ENCODE data around the gene ST3GAL5.

The ST3GAL5 gene

DNA sequence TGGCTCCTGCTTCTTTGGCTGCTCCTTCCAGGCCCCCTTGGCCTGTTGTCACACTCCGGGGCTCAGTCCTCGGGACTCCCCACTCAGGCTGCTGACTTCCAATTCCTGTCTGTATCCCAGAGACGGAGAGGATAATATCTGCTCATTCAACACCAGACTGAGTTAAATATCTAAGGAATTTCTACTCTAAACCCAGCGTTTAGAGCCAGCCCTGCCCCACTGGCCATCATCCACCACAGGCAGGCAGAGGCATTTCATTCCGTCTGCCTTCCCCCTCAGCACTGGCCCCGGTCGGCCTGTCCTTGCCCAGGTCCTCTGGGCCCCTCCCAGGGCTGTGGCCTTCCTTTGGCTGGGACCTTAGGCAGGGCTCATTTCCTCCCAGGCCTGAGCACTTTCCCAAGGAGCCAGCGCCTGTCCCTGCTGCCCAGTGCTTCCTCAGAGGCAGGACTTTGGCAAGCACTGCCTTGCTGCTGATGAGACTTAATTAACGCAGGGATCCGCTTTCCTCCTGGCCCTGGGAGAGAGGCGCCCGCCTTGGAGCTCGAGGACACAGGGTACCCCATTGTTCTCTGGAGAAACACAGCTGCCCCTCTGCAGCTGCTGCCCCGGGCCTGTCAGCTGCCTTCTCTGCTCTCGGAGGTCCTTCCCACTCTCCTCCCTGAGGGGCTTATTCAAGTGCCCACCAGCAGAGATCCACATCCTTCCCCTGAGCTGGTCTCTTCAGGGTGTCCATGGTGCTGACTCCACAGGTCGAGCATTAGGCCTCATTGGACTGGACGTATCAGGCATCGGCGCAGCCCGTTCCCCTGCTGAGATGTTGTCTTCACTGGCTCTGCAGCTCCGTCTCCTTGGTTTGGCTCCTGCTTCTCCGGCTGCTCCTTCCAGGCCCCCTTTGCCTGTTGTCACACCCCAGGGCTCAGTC lies 92.2 kb downstream of the ST3GAL5 start:
- DNase-seq (ENCODE audit: insufficient read length, low spot score) (no peak), FAIRE-seq (no peak)
- TF ChIP-seq PAX5 (IDR thresholded peaks at IDR 0.05; ENCODE audit: insufficient read depth, low read length, severe bottlenecking) (no peak), POLR2A (IDR thresholded peaks at IDR 0.05; ENCODE audit: low read depth, low read length) (no peak), POU2F2 (IDR thresholded peaks at IDR 0.05; ENCODE audit: low read depth, low read length) (no peak), SPI1 (IDR thresholded peaks at IDR 0.05; ENCODE audit: low read depth, low read length) (no peak), TAF1 (IDR thresholded peaks at IDR 0.05; ENCODE audit: low read depth, low read length) (no peak), POLR2AphosphoS5 (IDR thresholded peaks at IDR 0.05; ENCODE audit: low read depth, low read length) (no peak)

DNA sequence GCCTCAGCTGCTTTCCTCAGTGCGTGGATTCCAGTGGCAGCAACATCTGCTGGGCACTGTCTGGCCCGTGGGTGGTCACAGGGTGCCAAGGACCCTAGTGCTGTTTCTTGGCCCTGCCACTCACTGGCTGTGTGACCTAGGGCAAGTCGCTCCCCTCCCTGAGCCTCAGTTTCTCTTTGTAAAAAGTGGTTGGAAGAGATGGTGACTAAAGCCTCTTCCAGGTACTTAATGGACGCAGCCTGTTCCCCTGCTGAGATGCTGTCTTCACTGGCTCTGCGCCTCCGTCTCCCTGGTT lies 92.8 kb downstream of the ST3GAL5 start:
- DNase-seq (ENCODE audit: insufficient read length, low spot score) (no peak), FAIRE-seq (no peak)
- no peak for TF ChIP-seq POLR2A (IDR thresholded peaks at IDR 0.05; ENCODE audit: low read depth, low read length)
- TF ChIP-seq POU2F2 (IDR thresholded peaks at IDR 0.05; ENCODE audit: low read depth, low read length): no peak
- TF ChIP-seq PAX5 (IDR thresholded peaks at IDR 0.05; ENCODE audit: insufficient read depth, low read length, severe bottlenecking): no peak
- no peak for TF ChIP-seq POLR2AphosphoS5 (IDR thresholded peaks at IDR 0.05; ENCODE audit: low read depth, low read length)
- TF ChIP-seq TAF1 (IDR thresholded peaks at IDR 0.05; ENCODE audit: low read depth, low read length): no peak
- TF ChIP-seq SPI1 (IDR thresholded peaks at IDR 0.05; ENCODE audit: low read depth, low read length): no peak

DNA sequence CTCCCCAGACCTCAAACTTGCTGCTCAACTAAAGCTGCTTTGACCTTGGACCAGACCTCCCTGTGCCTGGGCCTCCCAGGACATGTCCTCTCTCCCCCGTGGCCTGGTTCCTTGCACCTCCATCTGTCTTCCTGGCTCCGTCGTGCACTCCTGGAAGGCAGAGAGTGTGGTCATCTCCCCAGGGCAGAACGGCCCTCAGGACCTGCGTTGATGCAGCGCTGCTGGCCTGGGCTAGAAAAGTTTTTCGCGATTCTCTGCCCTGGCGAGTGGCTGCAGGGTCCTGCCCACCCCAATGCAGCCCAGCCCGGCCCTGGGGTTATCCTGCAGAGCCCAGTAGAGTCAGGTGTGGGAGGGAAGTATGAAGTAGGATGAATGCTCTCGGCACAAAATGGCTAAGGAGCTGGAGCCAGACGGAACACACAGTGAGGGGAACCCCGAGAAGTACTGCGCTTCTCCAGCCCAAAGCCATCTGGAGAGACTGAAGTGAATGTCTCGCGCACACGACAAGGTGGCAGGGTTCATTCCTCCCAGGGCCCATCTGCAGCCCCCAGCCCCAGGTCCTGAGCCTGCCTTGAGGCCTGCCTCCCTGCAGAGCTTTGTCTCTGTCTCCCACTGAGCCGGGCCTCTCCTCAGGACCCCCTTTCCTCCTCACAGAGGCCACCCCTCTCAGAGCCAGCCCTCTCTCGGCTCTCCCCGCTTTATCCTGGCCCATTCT lies 93.3 kb downstream of the ST3GAL5 start:
- FAIRE-seq (no peak), DNase-seq (ENCODE audit: insufficient read length, low spot score) (no peak)
- TF ChIP-seq POU2F2 (IDR thresholded peaks at IDR 0.05; ENCODE audit: low read depth, low read length): no peak
- no peak for TF ChIP-seq PAX5 (IDR thresholded peaks at IDR 0.05; ENCODE audit: insufficient read depth, low read length, severe bottlenecking)
- no peak for TF ChIP-seq POLR2AphosphoS5 (IDR thresholded peaks at IDR 0.05; ENCODE audit: low read depth, low read length)
- TF ChIP-seq POLR2A (IDR thresholded peaks at IDR 0.05; ENCODE audit: low read depth, low read length): no peak
- no peak for TF ChIP-seq SPI1 (IDR thresholded peaks at IDR 0.05; ENCODE audit: low read depth, low read length)
- no peak for TF ChIP-seq TAF1 (IDR thresholded peaks at IDR 0.05; ENCODE audit: low read depth, low read length)

DNA sequence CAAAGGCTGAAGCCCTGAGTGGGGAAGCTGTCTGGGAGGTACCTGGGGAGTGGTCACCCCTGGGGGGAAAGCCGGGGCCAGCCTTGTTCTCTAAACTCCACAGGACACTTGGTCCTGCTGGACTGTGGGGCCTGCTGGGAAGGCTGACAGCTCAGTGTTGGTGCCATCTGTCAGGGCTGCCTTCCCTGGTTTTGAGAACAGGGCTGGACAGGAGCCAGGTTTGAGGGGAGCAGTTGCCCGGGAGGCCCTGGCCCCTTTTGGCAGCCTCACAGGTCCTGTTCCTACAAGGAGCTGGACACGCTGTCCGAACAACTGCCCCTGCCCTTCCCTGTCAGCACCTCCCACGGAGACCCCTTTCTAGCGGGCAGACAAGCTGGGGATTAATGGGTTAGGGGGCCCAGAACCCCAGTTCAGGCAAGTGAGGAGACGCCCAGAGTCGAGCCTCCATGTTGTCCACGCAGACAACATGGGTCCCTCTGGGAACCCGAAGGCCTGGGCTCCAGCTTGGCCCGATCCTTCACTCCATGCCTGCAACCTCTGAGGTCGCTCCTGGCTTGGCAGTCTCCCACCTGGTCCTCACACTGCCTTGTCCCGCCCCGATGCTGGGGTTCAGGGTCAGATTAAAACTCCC lies 94.2 kb downstream of the ST3GAL5 start:
- no peak for DNase-seq (ENCODE audit: insufficient read length, low spot score)
- no peak for FAIRE-seq
- TF ChIP-seq TAF1 (IDR thresholded peaks at IDR 0.05; ENCODE audit: low read depth, low read length) (no peak), SPI1 (IDR thresholded peaks at IDR 0.05; ENCODE audit: low read depth, low read length) (no peak), POU2F2 (IDR thresholded peaks at IDR 0.05; ENCODE audit: low read depth, low read length) (no peak), PAX5 (IDR thresholded peaks at IDR 0.05; ENCODE audit: insufficient read depth, low read length, severe bottlenecking) (no peak)

DNA sequence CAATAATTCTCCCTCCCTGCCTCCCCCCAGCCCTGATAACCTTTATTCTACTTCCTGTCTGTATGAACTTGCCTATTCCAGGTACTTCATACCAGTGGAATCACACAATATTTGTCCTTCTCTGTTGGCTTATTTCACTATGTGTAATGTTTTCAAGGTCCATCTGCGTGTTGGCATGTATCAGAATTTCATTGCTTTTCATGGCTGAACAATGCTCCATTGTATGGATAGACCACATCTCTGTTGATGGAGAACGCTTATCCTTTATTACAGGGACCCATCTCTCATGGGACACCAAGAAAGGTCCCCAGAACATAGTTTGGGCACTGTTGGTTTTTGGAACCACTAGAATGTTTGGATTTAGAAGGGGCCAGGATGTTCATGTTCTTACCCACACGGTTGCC lies 94.8 kb downstream of the ST3GAL5 start:
- FAIRE-seq (no peak), DNase-seq (ENCODE audit: insufficient read length, low spot score) (no peak)
- TF ChIP-seq POU2F2 (IDR thresholded peaks at IDR 0.05; ENCODE audit: low read depth, low read length) (no peak), TAF1 (IDR thresholded peaks at IDR 0.05; ENCODE audit: low read depth, low read length) (no peak), SPI1 (IDR thresholded peaks at IDR 0.05; ENCODE audit: low read depth, low read length) (no peak), PAX5 (IDR thresholded peaks at IDR 0.05; ENCODE audit: insufficient read depth, low read length, severe bottlenecking) (no peak), POLR2AphosphoS5 (IDR thresholded peaks at IDR 0.05; ENCODE audit: low read depth, low read length) (no peak), POLR2A (IDR thresholded peaks at IDR 0.05; ENCODE audit: low read depth, low read length) (no peak)

DNA sequence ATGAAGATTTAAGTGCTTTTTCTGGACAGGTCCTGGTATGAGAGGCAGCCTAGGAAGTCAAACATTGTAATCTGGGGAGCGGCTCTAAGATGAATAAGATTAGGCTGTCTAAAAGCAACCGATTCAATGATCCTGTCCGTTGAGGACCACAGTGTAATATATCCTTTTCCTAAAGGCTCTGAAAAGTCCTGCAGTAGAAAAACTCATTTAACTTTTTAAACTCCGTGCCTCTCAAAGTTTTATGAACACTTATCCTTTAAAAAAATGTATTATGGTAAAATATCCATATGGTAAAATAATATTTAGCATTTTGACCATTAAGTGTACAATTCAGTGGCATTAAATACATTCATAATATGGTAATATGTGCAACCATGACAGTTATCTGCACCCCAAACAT lies 95.2 kb downstream of the ST3GAL5 start:
- no peak for TF ChIP-seq PAX5 (IDR thresholded peaks at IDR 0.05; ENCODE audit: insufficient read depth, low read length, severe bottlenecking)
- FAIRE-seq: no peak
- no peak for DNase-seq (ENCODE audit: insufficient read length, low spot score)

DNA sequence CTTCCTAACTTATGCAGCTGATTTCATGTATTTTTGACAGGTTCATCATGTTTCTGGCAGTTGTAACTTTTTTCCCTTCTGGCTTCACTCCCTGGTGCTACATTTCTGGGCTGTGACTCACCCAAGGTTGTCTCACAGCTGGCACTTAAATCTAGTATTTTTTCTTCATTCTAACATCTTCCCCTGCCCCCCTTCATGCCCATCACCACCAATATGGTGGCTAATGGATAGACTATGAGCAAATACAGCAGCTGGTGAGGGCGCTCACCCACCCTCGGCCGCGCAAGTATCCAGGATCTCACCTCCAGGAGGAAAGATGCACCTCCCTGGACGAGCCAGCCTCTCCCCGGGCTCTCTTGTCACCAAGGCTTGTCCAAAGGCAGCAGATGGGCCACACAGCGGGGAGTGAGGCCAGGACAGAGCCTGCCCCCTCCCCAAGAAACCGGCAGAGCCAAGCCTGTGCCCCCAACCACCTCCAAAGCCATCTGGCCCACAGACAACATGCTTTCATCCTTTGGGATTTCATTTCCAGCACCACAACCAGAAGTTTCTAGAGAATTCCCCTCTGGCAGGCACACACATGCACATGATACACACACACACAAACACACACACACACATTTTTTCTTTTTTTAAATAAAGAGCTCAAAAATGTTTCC lies 95.9 kb downstream of the ST3GAL5 start:
- DNase-seq (ENCODE audit: insufficient read length, low spot score): no peak
- TF ChIP-seq TAF1 (IDR thresholded peaks at IDR 0.05; ENCODE audit: low read depth, low read length) (no peak), POLR2AphosphoS5 (IDR thresholded peaks at IDR 0.05; ENCODE audit: low read depth, low read length) (no peak), SPI1 (IDR thresholded peaks at IDR 0.05; ENCODE audit: low read depth, low read length) (no peak), POLR2A (IDR thresholded peaks at IDR 0.05; ENCODE audit: low read depth, low read length) (no peak), PAX5 (IDR thresholded peaks at IDR 0.05; ENCODE audit: insufficient read depth, low read length, severe bottlenecking) (no peak), POU2F2 (IDR thresholded peaks at IDR 0.05; ENCODE audit: low read depth, low read length) (no peak)
- no peak for FAIRE-seq

DNA sequence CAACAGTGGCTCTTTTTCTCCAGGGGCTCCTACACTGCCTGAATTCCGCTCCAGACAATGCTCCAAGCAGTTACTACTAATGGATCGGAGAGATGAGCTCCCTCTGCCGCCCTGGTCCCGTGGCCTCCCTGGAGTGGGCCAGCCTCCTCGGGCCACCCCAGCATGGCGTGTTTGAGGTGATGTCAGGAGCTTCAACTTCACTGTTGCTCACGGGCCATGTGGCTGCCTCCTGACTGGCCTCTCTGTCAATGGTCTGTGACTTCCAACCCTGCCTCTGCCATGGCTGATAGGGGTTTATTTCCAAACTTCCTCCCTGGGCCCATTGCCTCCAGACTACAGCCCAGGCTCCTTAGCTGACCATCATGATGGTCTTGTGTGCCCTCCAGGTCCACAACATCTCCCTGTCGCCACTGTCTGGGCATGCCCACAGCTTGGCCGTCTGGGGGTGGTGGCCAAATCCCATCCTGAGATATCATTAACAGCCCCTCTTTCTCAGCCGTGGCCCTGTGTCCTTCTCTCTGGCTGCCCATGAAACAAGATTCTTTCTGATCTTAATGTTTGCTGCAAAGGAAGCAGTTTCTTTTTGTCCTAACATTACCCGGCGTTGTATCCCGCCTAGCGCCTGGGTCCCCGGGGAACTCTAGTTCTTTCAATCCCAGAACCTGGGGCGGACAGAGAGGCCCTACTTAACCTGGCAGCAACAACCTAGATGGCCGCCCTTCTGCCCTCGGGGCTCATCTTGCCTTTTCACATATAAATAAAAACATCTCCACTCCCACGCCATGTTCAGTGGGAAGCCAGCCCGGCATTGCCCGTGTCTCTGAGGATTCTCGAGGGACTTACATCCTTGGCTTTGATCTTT lies 96.9 kb downstream of the ST3GAL5 start:
- DNase-seq (ENCODE audit: insufficient read length, low spot score): no peak
- no peak for FAIRE-seq
- TF ChIP-seq POU2F2 (IDR thresholded peaks at IDR 0.05; ENCODE audit: low read depth, low read length) (no peak), POLR2AphosphoS5 (IDR thresholded peaks at IDR 0.05; ENCODE audit: low read depth, low read length) (no peak)
